K562 (cell line): Measurements from ENCODE around the gene ROPN1. TPM values are rescaled to one million over a fixed set of nuclear protein-coding genes. Genes with fewer than 3 reads are reported as not detected.

ENCODE experiments used
- ATAC-seq: fragments of 200-7000 bp; cut with Tn5 transposase; 3 replicates; pipeline ENCODE4 v1.9.1; 2020; ENCODE audit warnings: moderate library complexity
- BruUV-seq: library from RNA; stranded (reverse); fragments of 400-500 nt; replicated peaks from 2 replicates; lab custom pipeline; 2021; lab: Mats Ljungman, UMichigan
- CTCF ChIA-PET: fragments of 300-600 bp; formaldehyde crosslinking; extraction: SDS; loops from one replicate; lab custom pipeline; 2021; ENCODE audit warnings: low intra/inter-chr PET ratio; lab: Yijun Ruan, JAX
- POLR2A ChIA-PET: fragments of 300-600, 350-650 bp; sonication (Branson Sonifier 250); formaldehyde crosslinking; extraction: SDS; loops from one replicate; lab custom pipeline; 2021; ENCODE audit warnings: antibody characterized with exemption, inconsistent platforms; lab: Yijun Ruan, JAX
- DNase-seq, 4 experiments: peaks; one replicate each; pipeline versions ENCODE4 v3.0.0 to v3.0.0-alpha.2; 2011 to 2018; ENCODE audit warnings: low spot score in 3 of 4, mixed read lengths in 3 of 4; ENCODE audit errors: extremely low read depth in 1 of 4
- FAIRE-seq: peaks from 2 replicates; lab custom pipeline; 2011; peaks lifted over from hg19 to GRCh38; lab: Jason Lieb, UNC
- H2AFZ ChIP-seq: 2 replicates; pipeline ENCODE4 v1.6.0; 2011; ENCODE audit warnings: low read depth, low read length, control low read depth, inconsistent platforms
- H3K27ac ChIP-seq: fragments of 200-600 bp; 3 replicates; pipeline ENCODE4 v1.8.0; 2011; ENCODE audit warnings: low read depth, mild to moderate bottlenecking, control low read depth, inconsistent platforms, low read length, moderate library complexity, mixed read lengths; ENCODE audit errors: extremely low read depth
- H3K27me3 ChIP-seq, 2 experiments: fragments of 300-600 bp in 1 of 2; 2 replicates in 1 of 2; 3 replicates in 1 of 2; pipeline versions ENCODE4 v1.6.0 to v1.8.0; 2011; ENCODE audit warnings: inconsistent platforms in 2 of 2, low read length in 2 of 2, mild to moderate bottlenecking in 1 of 2, mixed read lengths in 1 of 2, moderate library complexity in 1 of 2; ENCODE audit not compliant: control insufficient read depth in 2 of 2, insufficient read depth in 2 of 2
- H3K36me3 ChIP-seq: fragments of 300-600 bp; 3 replicates; pipeline ENCODE4 v1.8.0; 2011; ENCODE audit warnings: mild to moderate bottlenecking, low read length, inconsistent platforms; ENCODE audit not compliant: control insufficient read depth, insufficient read depth
- H3K4me1 ChIP-seq, 2 experiments: fragments of 200-600 bp in 1 of 2; replicated peaks in 1 of 2; 2 replicates in 1 of 2; 3 replicates in 1 of 2; pipeline versions ENCODE4 v1.5.1 to v1.8.0; 2011; ENCODE audit warnings: inconsistent platforms in 2 of 2, low read length in 2 of 2, mild to moderate bottlenecking in 1 of 2, mixed read lengths in 1 of 2, moderate library complexity in 1 of 2; ENCODE audit not compliant: control insufficient read depth in 2 of 2, insufficient read depth in 2 of 2
- H3K4me2 ChIP-seq: 2 replicates; pipeline ENCODE4 v1.6.1; 2011; ENCODE audit warnings: low read length, control low read depth, inconsistent platforms, mixed read lengths; ENCODE audit not compliant: insufficient read depth
- H3K4me3 ChIP-seq: fragments of 200-600 bp; sonication (generic), shearing (Covaris generic); 2 replicates; pipeline ENCODE4 v1.5.1; 2016; ENCODE audit warnings: control low read depth, inconsistent platforms
- H3K79me2 ChIP-seq: fragments of 200-600 bp; 3 replicates; pipeline ENCODE4 v1.8.0; 2011; ENCODE audit warnings: low read length, inconsistent platforms; ENCODE audit not compliant: control insufficient read depth, insufficient read depth
- H3K9ac ChIP-seq, 2 experiments: 2 replicates each; pipeline versions ENCODE4 v1.6.0 to v1.6.1; 2011; ENCODE audit warnings: low read depth in 2 of 2, low read length in 2 of 2, control low read depth in 1 of 2, inconsistent platforms in 1 of 2, mild to moderate bottlenecking in 1 of 2, mixed read lengths in 1 of 2; ENCODE audit not compliant: insufficient read depth in 1 of 2
- H3K9me1 ChIP-seq: one replicate; pipeline ENCODE4 v1.6.0; 2011; ENCODE audit warnings: inconsistent platforms, mild to moderate bottlenecking, low read length, moderate library complexity; ENCODE audit not compliant: control insufficient read depth, insufficient read depth
- H3K9me3 ChIP-seq: replicated peaks from 2 replicates; pipeline ENCODE4 v1.5.1; 2011; ENCODE audit warnings: low read depth, low read length, inconsistent platforms; ENCODE audit not compliant: control insufficient read depth, insufficient read depth
- H4K20me1 ChIP-seq: replicated peaks from 2 replicates; pipeline ENCODE4 v1.6.1; 2011; ENCODE audit warnings: low read length, inconsistent platforms, mixed read lengths; ENCODE audit not compliant: control insufficient read depth, insufficient read depth
- ADNP ChIP-seq: fragments of 200-800 bp; sonication (Bioruptor generic); IDR thresholded peaks from 2 replicates; pipeline ENCODE4 v1.6.1; 2016; ENCODE audit warnings: missing genetic modification characterization, missing compliant biosample characterization
- BRCA1 ChIP-seq, 2 experiments: fragments of 450-650 bp in 1 of 2; sonication (generic) in 1 of 2; formaldehyde crosslinking in 1 of 2; IDR thresholded peaks; 2 replicates each; pipeline versions ENCODE4 v1.5.0 to v1.6.1; 2017 to 2020; ENCODE audit warnings: mild to moderate bottlenecking in 1 of 2, missing genetic modification reagents in 1 of 2
- HMG20A ChIP-seq: fragments of 450-650 bp; formaldehyde crosslinking; conservative IDR thresholded peaks from 2 replicates; pipeline ENCODE4 v1.4.0; 2020; ENCODE audit warnings: mild to moderate bottlenecking, mixed read lengths
- MAZ ChIP-seq, 2 experiments: fragments of 450-650 bp in 1 of 2; sonication (generic) in 1 of 2; formaldehyde crosslinking; IDR thresholded peaks in 1 of 2; conservative IDR thresholded peaks in 1 of 2; 2 replicates each; pipeline versions ENCODE4 v1.4.0 to v1.5.0; 2020; ENCODE audit warnings: mild to moderate bottlenecking in 1 of 2, missing genetic modification reagents in 1 of 2
- PCBP1 ChIP-seq: fragments of 200-400 bp; formaldehyde crosslinking; IDR thresholded peaks from 2 replicates; pipeline ENCODE4 v1.6.1; 2018; ENCODE audit warnings: mild to moderate bottlenecking, low read depth, low read length; ENCODE audit not compliant: poor library complexity, severe bottlenecking
- RBM17 ChIP-seq: fragments of 200-400 bp; formaldehyde crosslinking; IDR thresholded peaks from 2 replicates; pipeline ENCODE4 v1.6.1; 2017; ENCODE audit warnings: low read depth, mild to moderate bottlenecking, low read length, borderline replicate concordance
- TAF7 ChIP-seq: fragments of 450-650 bp; IDR thresholded peaks from 2 replicates; pipeline ENCODE4 v1.6.1; 2016; ENCODE audit warnings: missing genetic modification characterization, missing compliant biosample characterization
- ZFP30 ChIP-seq: fragments of 250-450 bp; sonication (Bioruptor Pico); IDR thresholded peaks from 2 replicates; pipeline ENCODE4 v1.8.0; 2022; ENCODE audit warnings: moderate library complexity, mild to moderate bottlenecking, inconsistent platforms, borderline replicate concordance
- WGBS: fragments of 100-300 bp; shearing (Covaris generic); methylation state at CpG from one replicate; pipeline ENCODE4 v1.1.6; 2016; ENCODE audit warnings: low coverage, mixed read lengths; ENCODE audit not compliant: insufficient coverage; ENCODE audit errors: missing lambda C conversion rate; 5-methylcytosine and 5-hydroxymethylcytosine counted together
- in situ Hi-C: fragments of 300-500 bp; cut with MboI; formaldehyde crosslinking; loops from 4 replicates; pipeline ENCODE4 v1.15.0; 2018; ENCODE audit warnings: inconsistent platforms, mixed read lengths
- intact Hi-C: fragments of 100-400 bp; cut with micrococcal nuclease; formaldehyde crosslinking; loops from 2 replicates; pipeline ENCODE4 v1.14.2; 2022
- polyA plus RNA-seq, 8 experiments: library from polyadenylated mRNA; depleted of rRNA in 4 of 8; stranded (reverse) in 5 of 8; unstranded in 3 of 8; fragments of >200 nt; fragmentation: Nextera tagmentation in 2 of 8; fragmentation: Illumina TruSeq in 1 of 8; extraction: Ambion mirVana in 2 of 8; extraction: Trizol in 1 of 8; gene quantifications; 2 replicates each; pipeline versions ENCODE4 v1.2.1 to v1.2.3, GENCODE V29; 2011 to 2014; ENCODE audit warnings: inconsistent platforms in 1 of 8, missing spikeins in 1 of 8
- total RNA-seq, 7 experiments: library from RNA; depleted of rRNA in 6 of 7; stranded (reverse); fragments of >200 nt in 6 of 7; fragmentation: Illumina TruSeq in 2 of 7; extraction: Trizol in 2 of 7; gene quantifications; 2 replicates each; pipeline versions ENCODE4 v1.2.1 to v1.2.3, GENCODE V29; 2011 to 2021; ENCODE audit warnings: low replicate concordance in 1 of 7
- TF ChIP-seq, protein P1 (sequence below): fragments of 250-450 bp; sonication (Bioruptor Pico); IDR thresholded peaks from 2 replicates; pipeline ENCODE4 v1.4.0; 2020; ENCODE audit warnings: mild to moderate bottlenecking, moderate library complexity

ROPN1 gene
- total and polyA plus RNA-seq, 9 of the 15 experiments (the other 6 are each of a cell fraction or from before 2014, with no cell fraction given) = not detected

GRCh38 chr3:124034016-124034843 lies 42.3 kb upstream of the ROPN1 start:
- H3K27me3 ChIP-seq = peaks cover 0 to 20% of the 10 kb centered on the region in 2 experiments; a peak in 3 of 5 replicates
- intact Hi-C loops = no loop called here
- H3K27ac ChIP-seq = no peak overlapping the region
- no peak overlapping the region; a peak in 1 of 4 replicates for H3K9ac ChIP-seq
- WGBS = 3% methylated on average over 20 of the region's 47 CpGs
- no peak overlapping the region for H3K4me2 ChIP-seq
- no peaks in the 10 kb centered on the region for H3K36me3 ChIP-seq
- no peaks in the 10 kb centered on the region for H3K9me3 ChIP-seq
- POLR2A ChIA-PET = interaction anchor here (0.6 kb wide), 1 partner anchor 40 kb away, joined by 3 read pairs; no protein-coding TSS in a partner anchor
- no peaks in the 10 kb centered on the region for H4K20me1 ChIP-seq
- no TSS peak for BruUV-seq
- H3K79me2 ChIP-seq = no peaks in the 10 kb centered on the region
- no peaks in the 10 kb centered on the region for H3K9me1 ChIP-seq
- TF ChIP-seq ZFP30 (CRISPR knock-in tag) = no peak
- no peak for TF ChIP-seq ADNP (tag)
- peak; percentile 12 for TF ChIP-seq PCBP1
- TF ChIP-seq, protein P1, sequence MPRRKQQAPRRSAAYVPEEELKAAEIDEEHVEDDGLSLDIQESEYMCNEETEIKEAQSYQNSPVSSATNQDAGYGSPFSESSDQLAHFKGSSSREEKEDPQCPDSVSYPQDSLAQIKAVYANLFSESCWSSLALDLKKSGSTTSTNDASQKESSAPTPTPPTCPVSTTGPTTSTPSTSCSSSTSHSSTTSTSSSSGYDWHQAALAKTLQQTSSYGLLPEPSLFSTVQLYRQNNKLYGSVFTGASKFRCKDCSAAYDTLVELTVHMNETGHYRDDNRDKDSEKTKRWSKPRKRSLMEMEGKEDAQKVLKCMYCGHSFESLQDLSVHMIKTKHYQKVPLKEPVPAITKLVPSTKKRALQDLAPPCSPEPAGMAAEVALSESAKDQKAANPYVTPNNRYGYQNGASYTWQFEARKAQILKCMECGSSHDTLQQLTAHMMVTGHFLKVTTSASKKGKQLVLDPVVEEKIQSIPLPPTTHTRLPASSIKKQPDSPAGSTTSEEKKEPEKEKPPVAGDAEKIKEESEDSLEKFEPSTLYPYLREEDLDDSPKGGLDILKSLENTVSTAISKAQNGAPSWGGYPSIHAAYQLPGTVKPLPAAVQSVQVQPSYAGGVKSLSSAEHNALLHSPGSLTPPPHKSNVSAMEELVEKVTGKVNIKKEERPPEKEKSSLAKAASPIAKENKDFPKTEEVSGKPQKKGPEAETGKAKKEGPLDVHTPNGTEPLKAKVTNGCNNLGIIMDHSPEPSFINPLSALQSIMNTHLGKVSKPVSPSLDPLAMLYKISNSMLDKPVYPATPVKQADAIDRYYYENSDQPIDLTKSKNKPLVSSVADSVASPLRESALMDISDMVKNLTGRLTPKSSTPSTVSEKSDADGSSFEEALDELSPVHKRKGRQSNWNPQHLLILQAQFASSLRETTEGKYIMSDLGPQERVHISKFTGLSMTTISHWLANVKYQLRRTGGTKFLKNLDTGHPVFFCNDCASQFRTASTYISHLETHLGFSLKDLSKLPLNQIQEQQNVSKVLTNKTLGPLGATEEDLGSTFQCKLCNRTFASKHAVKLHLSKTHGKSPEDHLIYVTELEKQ = no peak
- no peak for TF ChIP-seq TAF7 (tag)
- no peak for TF ChIP-seq RBM17
- no peak for TF ChIP-seq BRCA1 (IDR thresholded peaks at IDR 0.05)
- no peak for TF ChIP-seq BRCA1 (CRISPR knock-in tag; IDR thresholded peaks at IDR 0.05)
- TF ChIP-seq HMG20A (CRISPR knock-in tag) = no peak
- TF ChIP-seq MAZ (CRISPR knock-in tag; conservative IDR thresholded peaks at IDR 0.05 in 1 of 2, IDR thresholded peaks at IDR 0.05 in 1 of 2) = no peak
- peaks cover 0 to 21% of the 10 kb centered on the region in 2 experiments; a peak in 2 of 5 replicates for H3K4me1 ChIP-seq
- FAIRE-seq (no peak), DNase-seq (peak; percentile 12 to 32 (median 24)), ATAC-seq (peak; percentile 16)
- CTCF ChIA-PET = no interaction called here
- in situ Hi-C loops = no loop called here
- H2AFZ ChIP-seq = no peak overlapping the region
- H3K4me3 ChIP-seq = peak overlapping the region; percentile 25; the same call in 1 of the 2 replicates
